ENCODE measurements around the gene KCTD16.

GRCh38 chr5:144156767-144157171, 13.9 kb upstream of the KCTD16 start:
- TF ChIP-seq, protein P1, sequence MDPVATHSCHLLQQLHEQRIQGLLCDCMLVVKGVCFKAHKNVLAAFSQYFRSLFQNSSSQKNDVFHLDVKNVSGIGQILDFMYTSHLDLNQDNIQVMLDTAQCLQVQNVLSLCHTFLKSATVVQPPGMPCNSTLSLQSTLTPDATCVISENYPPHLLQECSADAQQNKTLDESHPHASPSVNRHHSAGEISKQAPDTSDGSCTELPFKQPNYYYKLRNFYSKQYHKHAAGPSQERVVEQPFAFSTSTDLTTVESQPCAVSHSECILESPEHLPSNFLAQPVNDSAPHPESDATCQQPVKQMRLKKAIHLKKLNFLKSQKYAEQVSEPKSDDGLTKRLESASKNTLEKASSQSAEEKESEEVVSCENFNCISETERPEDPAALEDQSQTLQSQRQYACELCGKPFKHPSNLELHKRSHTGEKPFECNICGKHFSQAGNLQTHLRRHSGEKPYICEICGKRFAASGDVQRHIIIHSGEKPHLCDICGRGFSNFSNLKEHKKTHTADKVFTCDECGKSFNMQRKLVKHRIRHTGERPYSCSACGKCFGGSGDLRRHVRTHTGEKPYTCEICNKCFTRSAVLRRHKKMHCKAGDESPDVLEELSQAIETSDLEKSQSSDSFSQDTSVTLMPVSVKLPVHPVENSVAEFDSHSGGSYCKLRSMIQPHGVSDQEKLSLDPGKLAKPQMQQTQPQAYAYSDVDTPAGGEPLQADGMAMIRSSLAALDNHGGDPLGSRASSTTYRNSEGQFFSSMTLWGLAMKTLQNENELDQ (tag by site-specific recombination; IDR thresholded peaks at IDR 0.05; ENCODE audit: low read depth) = no peak
- TF ChIP-seq, protein P2, sequence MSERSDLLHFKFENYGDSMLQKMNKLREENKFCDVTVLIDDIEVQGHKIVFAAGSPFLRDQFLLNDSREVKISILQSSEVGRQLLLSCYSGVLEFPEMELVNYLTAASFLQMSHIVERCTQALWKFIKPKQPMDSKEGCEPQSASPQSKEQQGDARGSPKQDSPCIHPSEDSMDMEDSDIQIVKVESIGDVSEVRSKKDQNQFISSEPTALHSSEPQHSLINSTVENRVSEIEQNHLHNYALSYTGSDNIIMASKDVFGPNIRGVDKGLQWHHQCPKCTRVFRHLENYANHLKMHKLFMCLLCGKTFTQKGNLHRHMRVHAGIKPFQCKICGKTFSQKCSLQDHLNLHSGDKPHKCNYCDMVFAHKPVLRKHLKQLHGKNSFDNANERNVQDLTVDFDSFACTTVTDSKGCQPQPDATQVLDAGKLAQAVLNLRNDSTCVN (tag by site-specific recombination; optimal IDR thresholded peaks at IDR 0.05) = no peak
- TF ChIP-seq SALL2 (tag by site-specific recombination; IDR thresholded peaks at IDR 0.05; ENCODE audit: borderline replicate concordance) (no peak), ZNF366 (tag by site-specific recombination; conservative IDR thresholded peaks at IDR 0.05) (peak; percentile 35; the same call in 1 of the 2 replicates), ZBTB8A (tag by site-specific recombination; IDR thresholded peaks at IDR 0.05) (no peak), ZBTB7A (tag by site-specific recombination; IDR thresholded peaks at IDR 0.05; ENCODE audit: low read depth) (no peak), REST (tag by site-specific recombination; IDR thresholded peaks at IDR 0.05) (no peak), ZNF423 (tag by site-specific recombination; IDR thresholded peaks at IDR 0.05) (no peak)
- TF ChIP-seq, protein P3, sequence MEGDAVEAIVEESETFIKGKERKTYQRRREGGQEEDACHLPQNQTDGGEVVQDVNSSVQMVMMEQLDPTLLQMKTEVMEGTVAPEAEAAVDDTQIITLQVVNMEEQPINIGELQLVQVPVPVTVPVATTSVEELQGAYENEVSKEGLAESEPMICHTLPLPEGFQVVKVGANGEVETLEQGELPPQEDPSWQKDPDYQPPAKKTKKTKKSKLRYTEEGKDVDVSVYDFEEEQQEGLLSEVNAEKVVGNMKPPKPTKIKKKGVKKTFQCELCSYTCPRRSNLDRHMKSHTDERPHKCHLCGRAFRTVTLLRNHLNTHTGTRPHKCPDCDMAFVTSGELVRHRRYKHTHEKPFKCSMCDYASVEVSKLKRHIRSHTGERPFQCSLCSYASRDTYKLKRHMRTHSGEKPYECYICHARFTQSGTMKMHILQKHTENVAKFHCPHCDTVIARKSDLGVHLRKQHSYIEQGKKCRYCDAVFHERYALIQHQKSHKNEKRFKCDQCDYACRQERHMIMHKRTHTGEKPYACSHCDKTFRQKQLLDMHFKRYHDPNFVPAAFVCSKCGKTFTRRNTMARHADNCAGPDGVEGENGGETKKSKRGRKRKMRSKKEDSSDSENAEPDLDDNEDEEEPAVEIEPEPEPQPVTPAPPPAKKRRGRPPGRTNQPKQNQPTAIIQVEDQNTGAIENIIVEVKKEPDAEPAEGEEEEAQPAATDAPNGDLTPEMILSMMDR (tag by site-specific recombination; IDR thresholded peaks at IDR 0.05) = no peak
